HG03457 (cell line): ENCODE data around the gene KIRREL3.

Experiments used
- ATAC-seq: cut with Tn5 transposase; IDR thresholded peaks from one replicate; pipeline ENCODE4 v1.9.1; 2021; ENCODE audit warnings: moderate number of reproducible peaks; ENCODE audit not compliant: unreplicated experiment

KIRREL3 gene

DNA sequence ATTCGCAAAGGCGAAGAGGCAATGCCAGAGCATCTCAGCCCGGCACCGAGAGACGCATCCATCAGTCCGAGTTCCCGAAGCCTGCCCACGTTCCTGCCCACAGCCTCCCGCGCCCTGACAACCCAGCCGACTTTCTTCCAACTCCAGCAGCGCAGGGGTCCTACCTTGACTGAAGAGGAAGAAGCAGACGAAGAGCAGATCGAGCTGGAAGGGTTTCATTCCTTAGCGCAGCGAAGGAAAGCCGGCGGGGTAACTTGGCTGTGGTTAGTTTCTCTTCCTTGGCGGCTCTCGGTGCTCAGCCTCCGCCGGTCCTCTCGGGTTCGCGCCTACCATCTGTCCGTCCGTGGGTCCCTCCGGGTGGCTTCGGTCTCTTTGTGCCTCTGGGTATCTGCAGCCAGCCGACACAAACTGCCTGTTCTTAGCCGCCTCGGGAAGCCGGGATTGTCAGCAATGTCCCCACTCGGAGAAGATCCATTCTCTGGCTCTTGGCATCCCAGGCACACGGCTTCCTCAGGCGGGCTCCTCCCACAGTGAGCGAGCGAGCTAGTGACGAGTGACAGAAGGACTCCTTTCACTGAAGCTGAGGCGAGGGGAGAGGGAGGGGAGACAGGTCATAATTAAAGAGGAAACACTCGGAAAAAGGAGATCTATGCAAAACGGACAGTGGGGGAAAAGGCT, at the start of gene KIRREL3:
Gene KIRREL3 (minus strand): TSS at position 480 of the 678 bp plus-strand sequence.
- ATAC-seq: no peak

DNA sequence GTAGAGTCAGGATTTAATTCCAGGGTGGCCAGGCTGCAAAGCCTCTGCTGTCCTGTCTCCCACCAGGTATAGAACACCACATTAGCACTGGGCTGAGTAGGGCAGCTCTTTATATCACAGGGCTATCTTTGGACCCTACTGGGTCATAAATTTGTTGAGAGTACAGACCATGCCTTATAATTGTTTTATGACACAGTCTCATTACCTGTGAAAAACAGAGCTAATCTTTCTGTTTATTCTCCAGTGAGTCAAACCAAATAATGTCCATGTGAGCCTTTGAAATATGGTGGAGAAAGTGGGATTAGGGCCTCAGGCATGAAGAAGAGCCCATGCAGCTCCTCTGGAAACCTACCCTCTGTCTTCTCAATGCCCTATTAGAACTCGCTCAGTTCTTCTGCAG, 49.6 kb upstream of the KIRREL3 start:
- no peak for ATAC-seq

- no peak for ATAC-seq
Observed at GRCh38 chr11:127049486-127049885, 48.9 kb upstream of the KIRREL3 start.

- ATAC-seq: no peak
Observed at GRCh38 chr11:127044535-127044934, 44.0 kb upstream of the KIRREL3 start.

- ATAC-seq: no peak
Observed at GRCh38 chr11:127042445-127042844, 41.9 kb upstream of the KIRREL3 start.

DNA sequence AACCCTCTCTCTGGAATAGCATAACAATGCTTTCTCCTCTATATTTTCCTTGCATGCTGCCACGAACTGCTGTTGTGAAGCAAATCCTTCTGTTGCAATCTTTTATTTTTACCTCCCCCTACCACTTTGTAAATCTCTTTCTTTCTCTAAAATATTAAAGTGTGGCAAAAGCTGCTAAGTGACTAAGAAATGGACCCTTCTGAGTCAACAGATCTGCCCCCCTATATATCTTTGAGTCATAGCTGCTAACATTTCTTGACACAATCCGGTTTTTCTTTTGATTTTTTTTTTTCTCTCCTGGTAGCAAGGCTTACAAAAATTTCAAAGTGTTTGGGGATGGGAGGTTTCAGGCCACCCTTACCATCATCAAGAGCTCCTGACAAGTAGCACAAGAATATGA, 39.0 kb upstream of the KIRREL3 start:
- ATAC-seq: no peak

GRCh38 chr11:127037596-127037995, 37.0 kb upstream of the KIRREL3 start:
- ATAC-seq: no peak

DNA sequence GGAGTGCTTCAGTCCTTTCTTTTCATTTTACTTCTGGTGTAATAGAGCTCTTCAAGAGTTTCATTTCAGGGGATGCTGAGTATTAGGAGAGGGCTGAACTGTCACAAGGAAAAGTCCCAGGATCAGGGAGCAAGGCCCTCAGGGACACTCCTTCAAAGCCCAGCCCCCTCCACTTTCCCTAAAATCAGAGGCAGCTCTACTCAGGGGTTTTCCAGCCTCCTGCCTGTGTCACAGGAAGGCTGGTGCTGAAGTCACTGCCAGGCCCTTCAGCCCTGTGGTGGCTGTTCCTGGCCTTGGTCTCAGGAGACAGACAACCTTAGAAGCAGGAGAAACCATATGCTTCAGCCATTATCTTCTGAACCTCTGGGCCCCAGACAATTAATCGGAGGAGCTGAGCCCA, 36.4 kb upstream of the KIRREL3 start:
- ATAC-seq: no peak

DNA sequence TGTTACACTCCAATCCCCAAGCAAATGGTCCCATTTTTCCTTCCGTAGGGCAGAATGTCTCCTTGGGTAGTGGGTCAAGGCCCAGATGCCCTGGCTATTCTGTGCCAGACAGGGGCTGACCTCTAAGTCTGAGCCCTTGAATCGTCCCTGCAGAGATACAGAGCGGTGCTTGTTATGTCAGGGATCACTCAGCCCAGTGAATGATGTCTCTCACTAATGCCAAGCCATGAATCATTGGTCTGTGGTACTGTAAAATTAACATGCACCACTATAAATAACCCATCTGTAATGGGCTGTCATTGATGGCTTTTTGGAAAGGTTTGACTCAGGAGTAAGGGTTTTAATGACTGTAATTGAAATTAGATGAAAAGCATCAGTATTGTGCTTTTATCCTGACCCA, 35.3 kb upstream of the KIRREL3 start:
- ATAC-seq: no peak

- ATAC-seq: no peak
Observed at GRCh38 chr11:127034973-127035372, 34.4 kb upstream of the KIRREL3 start.

DNA sequence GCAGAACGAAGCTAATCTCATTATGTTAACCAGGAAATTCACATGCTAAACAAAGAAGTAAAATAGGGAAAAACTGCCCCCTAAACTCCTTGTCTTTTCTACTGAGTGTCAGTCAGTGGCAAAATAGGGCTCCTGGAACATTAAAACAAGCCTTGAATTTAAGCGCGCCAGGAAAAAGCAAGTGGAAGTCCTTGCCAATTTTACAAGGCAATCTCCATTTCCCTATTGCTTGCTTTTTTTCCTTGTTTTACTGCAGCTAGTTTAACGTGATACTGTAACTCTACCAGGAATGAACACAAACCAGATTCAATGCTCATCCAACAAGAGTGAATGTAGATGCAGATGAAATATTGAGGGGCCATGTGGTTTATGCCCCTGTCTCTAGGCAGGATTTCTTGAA, 28.1 kb upstream of the KIRREL3 start:
- ATAC-seq: no peak

GRCh38 chr11:127027789-127028188, 27.2 kb upstream of the KIRREL3 start:
- ATAC-seq: no peak

DNA sequence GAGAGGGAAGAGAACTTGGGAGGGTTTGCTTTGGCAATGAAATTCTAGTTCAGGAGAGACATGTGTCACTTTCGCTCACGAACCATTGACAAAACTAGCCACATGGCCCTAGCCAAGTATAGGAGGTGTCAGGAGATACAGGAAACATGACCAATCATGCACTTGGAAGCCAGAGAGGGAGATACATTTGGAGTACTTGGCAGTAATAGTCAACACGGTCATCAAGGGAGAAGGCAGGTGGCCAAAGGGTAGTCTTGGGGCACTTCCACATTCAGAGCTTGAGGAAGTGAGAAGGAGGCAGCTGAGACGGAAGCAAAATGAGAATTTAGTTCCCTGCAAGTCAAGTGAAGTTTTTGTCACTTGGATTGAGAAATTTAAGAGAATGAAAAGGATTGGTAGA, 26.4 kb upstream of the KIRREL3 start:
- no peak for ATAC-seq

- no peak for ATAC-seq
Observed at GRCh38 chr11:127023991-127024390, 23.4 kb upstream of the KIRREL3 start.

GRCh38 chr11:127018683-127019279, 18.2 kb upstream of the KIRREL3 start:
- no peak for ATAC-seq

- no peak for ATAC-seq
Observed at GRCh38 chr11:127017482-127017881, 16.9 kb upstream of the KIRREL3 start.

DNA sequence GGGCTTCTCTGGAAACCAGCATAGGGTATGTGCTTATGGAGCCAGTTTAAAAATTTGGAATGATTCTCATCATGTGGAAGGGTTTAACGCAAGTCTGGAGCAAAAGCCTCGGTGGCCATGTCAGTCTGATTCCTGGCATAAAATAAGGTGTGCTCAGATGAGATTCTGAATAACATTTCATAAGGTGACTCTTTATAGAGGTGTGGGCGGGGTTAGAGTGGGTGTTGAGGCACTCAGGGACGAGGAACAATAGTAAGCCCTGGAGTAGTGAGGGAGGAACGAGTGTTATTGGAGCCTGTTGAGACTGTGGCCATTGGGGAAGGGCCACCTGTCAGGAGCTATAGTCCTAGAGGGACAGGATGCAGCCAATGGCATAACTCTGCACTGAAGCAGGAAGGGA, 13.0 kb upstream of the KIRREL3 start:
- no peak for ATAC-seq

DNA sequence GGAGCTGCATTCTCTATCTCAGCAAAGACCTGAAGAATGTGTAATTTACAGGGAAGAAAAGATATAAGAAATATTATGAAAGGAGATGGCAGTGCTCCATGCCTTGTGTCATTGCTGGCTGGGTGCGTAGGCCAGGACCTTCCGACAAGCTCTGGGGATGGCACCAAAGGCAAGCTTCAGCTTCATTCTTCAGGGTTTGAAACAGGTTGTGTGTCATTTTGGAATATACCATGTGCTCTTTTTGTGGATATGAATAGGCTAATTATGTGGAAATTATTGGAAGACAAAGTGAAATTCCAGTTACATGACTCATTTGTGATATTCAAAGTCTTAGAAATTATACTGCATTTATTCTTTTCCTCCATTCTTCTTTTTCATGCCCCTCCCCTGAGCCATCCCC, 5.7 kb upstream of the KIRREL3 start:
- ATAC-seq: no peak

DNA sequence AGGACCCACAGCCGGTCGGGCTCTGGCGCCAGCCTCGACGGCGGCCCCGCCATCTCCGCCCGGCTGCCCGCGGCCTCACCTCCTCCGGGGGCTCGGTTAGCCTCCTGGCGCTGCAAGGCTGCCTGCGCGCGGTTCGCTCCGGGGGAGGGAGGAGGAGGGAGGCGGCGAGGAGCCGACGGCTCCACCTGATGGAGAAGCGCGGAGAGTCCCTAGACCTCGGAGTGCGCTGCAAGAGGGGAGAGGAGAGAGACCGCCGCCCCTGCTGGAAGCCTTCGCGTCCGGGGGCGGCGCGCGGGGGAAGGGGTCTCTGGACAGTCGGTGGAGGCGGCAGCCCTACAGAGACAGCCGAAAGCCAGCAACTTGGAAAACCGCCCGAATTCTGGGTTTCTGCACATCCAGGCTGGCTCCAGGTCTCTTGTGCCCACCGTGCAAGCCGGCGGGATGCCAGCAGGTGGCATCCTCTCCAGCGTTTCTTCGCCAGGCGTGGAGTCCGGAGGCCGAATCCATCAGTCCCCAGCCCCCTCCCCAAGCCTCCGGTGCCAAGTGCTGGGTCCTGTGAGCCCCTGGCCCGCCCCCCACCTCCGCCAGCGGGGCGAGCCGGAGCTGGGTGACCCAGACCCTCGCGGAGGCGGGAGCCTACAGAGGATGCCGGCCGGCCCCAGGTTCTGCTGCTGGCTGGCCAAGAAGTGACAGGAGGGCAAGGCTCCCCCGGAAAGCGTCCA, 2.9 kb upstream of the KIRREL3 start:
- ATAC-seq: no peak

GRCh38 chr11:127002669-127003259, 2.2 kb upstream of the KIRREL3 start:
- no peak for ATAC-seq

DNA sequence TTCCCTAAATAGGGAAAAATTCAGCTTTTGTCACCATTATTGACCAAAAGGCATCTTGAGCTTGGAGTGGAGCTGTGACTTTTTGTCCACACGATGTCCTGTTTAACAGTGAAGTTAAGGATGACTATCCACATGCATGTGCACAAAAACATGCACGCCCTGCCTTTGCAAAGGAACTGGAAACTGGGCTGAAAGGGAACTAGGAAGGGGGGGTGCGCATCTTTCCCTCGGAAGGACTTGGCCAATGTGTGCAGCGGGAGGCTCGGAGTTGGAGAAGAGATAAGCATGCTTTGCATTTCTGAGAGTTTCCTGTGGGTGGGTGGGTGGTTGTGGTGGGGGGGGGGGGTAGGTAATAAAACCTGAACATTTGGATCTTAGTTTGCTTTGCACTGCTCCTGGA, 411 bp upstream of the KIRREL3 start:
- no peak for ATAC-seq

GRCh38 chr11:126999366-126999765, 1.2 kb downstream of the KIRREL3 start:
- ATAC-seq: no peak
